GM18526 (cell line): ENCODE results near the gene SELENOS.

ENCODE experiments used
- POLR2A ChIP-seq: IDR thresholded peaks from 3 replicates; pipeline ENCODE4 v1.6.1; 2011; ENCODE audit not compliant: insufficient read length; ENCODE audit errors: extremely low read depth

SELENOS gene

DNA sequence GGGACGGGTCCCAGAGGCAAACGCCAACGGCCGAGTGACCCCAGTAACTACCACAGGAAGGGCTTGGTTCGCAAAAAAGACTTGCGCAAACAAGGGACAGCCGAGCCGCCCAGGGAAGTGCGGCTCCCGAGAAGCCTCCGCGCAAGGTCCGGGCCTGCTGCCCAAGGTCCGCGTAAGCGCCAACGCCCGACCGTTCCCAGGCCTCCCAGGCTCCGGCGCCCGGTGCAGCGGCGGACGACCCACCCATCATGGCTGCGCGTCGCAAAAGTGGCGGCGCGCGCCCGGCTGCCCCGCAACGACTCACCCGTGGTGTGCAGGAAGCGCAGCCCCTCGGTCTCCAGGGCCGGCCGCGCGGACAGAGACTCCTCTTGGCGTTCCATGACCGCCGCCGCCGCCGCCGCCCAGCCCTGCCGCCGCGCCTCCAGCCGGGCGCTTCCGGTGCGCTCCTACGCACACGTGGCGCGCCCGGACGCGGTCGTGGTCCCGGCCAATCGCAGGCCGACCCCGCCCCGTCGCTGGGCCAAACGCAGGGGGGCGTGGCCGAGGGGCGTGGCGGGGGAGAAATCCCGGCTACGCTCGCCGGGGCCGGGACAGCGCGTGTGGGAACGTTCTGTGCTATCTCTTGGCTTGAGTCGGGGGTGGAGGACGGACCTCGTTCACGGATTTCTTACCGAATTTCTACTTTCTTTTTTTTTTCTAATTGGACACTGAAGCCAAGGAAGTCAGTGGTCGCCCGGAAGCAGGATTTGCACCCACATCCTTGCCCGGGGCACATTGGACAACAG lies at the start of gene SELENOS:
Gene SELENOS, minus strand, starts transcription at position 448 of the 785 bp plus-strand sequence. Its CDS starts 68 bp downstream, at position 380.
- TF ChIP-seq POLR2A, result peak; percentile 62

- no peak for TF ChIP-seq POLR2A
Observed at GRCh38 chr15:101326462-101327146, 49.3 kb upstream of the SELENOS start.

DNA sequence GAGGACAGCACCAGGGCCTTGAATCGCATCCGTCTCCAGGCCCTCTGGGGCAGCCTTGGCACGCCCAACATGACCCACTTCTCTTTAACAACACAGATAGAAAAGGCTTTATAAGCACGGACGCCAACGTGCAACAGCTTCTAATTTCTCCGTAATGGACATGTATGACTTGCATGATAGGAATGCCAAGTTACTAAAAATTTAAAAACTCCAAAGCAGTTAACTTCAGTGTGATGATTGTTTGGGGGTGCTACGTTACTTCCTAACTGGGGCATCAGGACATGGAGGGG lies 48.7 kb upstream of the SELENOS start:
- TF ChIP-seq POLR2A, result no peak

DNA sequence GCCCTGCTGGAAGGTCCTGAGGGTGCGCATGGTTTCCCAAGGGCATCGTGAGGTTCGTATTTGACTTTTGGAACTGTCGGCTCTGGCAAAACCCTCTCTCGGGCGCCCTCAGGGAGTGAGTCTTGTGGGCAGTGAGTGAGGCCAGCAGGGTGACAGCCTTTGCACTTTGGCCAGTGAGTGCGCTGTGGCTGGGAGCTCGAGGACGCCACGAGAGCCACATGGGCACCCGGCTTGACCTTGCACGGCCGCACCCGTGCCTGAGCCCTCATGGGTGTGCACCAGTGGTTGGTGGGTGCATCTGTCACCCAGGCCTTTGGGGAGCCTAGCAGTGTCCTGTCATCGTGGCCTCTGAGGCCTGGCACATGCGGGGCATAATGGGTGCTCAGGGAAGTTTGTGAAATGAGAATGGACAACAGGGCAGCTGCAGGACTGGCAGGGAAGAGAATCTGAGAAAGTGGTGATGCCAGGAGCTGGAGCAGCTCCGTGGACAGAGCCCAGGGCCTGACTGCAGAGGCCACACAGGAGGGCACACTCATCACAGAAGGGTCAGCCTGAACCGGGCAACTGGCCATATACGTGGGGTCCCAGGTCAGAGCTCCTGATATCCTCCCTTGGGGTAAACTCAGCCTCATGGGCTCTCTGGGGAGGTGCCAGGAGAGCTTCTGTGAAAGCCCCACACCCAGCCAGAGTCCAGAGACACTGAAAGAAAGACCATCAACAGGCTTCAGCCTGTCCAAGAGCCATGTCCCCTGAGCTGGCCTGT lies 48.2 kb upstream of the SELENOS start:
- no peak for TF ChIP-seq POLR2A

DNA sequence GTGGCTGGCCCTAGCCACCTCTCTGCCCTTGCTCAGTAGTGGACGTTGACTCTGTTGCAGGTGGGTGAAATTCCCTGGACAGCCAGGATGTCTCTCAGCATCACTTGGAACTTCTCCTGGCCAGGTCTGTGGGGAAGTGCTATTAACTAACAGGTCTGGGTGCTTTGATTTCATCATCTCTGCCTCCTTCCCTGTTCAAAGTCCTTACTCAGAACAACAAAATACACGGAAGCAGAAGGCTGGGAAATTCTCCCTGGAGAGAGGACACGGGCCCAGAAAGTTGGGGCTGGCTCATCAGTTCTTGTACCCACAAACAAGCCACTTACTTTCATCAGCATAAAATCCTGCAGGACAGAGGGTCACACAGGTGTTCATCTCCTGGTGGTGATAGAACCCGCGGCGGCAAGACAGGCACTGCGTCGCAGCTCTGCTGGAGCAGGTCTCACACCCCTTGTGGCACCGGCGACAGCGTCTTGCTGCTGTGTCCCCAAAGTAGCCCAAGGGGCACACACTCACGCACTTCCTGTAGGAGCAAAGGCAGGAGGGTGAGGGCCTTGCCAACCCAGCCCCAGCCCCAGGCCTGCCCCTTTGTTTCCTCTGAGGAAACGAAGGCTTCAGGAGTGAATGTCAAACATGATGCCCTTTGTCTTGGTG lies 47.4 kb upstream of the SELENOS start:
- no peak for TF ChIP-seq POLR2A

GRCh38 chr15:101323793-101324523 lies 46.7 kb upstream of the SELENOS start:
- TF ChIP-seq POLR2A, result no peak

GRCh38 chr15:101322854-101323477 lies 45.7 kb upstream of the SELENOS start:
- TF ChIP-seq POLR2A, result no peak

DNA sequence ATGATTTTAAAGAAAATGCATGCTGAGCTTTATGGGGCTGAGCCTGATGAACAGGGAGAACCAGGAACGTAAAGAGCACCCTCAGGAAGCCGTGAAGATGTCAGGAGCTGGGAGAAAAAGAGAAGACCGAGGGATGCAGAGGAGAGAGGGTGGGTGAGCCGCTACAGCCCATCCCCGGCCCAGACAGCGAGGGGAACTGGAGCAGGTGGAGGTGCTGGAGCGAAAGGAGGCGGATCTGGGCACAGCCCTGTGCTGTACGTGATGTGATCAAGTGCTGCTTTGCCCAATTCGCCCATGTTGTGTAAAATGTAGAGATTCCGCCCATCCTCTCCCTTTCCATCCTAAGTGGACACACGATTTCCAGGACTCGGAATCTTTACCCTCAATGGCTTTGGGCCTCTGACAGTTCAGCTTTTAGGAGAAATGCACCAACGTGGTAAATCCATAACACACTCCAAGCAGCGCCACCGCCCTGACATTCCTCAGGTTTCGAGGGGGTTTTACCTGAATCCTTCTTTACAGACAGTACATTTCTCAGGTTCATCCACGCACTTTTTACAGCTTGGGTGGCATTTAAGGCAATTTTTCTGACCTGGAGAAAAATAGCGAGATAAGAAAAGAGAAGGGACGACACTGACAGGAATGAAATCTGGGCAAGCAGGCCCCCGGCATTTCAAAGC lies 44.9 kb upstream of the SELENOS start:
- TF ChIP-seq POLR2A, result no peak

DNA sequence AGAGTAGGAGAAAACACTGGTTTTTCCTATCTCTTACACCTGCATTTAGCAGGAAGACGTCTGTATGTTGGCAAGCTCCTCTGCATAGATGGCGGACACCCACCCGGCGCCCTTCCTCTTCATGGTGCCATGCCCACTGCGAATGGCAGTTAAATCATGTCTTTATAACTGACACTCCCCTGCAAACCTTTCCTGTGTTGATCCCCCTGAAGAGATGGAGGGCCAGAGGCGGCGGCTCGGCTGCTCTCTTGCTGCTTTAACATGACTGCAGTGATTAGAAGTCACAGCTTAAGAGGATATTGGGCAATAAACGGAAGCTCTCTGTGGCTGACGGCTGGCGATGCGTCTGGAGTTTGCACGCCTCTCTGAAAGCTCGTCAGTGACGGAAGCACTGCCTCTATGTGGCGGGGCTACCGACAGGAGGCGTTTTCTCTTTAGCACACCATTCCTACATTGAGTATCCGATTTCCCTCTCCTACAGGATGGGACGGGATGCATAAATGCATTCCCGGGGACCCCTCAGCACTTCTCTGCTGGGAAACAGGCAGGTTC lies 43.3 kb upstream of the SELENOS start:
- TF ChIP-seq POLR2A, result no peak

- TF ChIP-seq POLR2A, result no peak
Observed at GRCh38 chr15:101318839-101319238, 41.6 kb upstream of the SELENOS start.

GRCh38 chr15:101318147-101318819 lies 41.0 kb upstream of the SELENOS start:
- no peak for TF ChIP-seq POLR2A

DNA sequence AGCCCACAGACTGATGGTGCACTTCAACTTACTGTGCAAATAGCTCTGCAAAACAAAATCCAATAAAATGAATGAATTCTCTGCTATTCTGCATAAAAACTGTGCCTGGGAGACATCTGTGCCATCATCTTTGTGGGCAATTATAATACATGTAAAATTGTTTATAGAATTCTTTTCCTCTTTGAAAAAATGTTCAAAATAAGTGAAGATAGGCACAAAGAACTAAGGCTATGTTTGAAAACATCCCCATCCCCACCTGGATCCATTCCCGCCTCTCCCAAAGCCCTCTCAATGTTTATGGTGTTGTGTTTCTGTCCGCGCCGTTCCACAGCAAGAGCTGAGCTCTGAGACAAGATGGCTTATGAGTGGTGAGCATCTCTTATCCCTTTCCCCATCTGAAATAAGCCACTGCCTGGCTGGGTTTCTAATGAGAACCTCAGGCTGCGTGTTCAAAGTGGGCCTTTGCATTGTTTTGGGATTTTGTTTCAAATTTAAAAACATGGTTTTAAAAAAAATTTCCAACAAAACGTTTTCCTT lies 40.1 kb upstream of the SELENOS start:
- TF ChIP-seq POLR2A, result no peak

DNA sequence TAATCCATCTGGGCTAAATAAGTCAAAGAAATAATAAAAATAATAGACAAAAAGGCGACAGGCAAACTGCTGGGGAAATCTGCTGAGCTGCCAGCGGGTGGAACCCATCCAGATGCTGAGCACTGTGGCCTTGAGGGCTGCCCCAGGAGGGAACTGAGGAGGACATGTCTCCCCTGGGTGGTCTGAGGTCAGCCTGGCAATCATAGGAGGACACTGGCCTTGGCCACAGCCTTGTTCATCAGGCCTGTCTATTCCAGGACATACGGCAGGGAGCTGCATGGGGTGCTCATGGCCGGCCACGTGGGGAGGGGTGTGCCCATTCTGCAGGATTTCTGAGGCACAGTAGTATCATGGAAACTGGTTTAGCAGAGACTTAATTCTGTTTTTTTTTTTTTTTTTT lies 39.2 kb upstream of the SELENOS start:
- no peak for TF ChIP-seq POLR2A

GRCh38 chr15:101315736-101316135 lies 38.5 kb upstream of the SELENOS start:
- TF ChIP-seq POLR2A, result no peak
